Activated CD8-positive, alpha-beta memory T cell treated with anti-CD3 and anti-CD28 coated beads for 36 hours (primary cell): ENCODE measurements around the gene RAB6B. TPM values are rescaled to one million over a fixed set of nuclear protein-coding genes. Genes with fewer than 3 reads are reported as not detected.

Experiments
- CTCF ChIA-PET: fragments of 350-600 bp; sonication (Branson Sonifier 250); formaldehyde crosslinking; loops from one replicate; lab custom pipeline; 2021; ENCODE audit warnings: antibody characterized with exemption; lab: Charles Lee
- POLR2A ChIA-PET: fragments of 350-600 bp; sonication (Branson Sonifier 250); formaldehyde crosslinking; loops from one replicate; lab custom pipeline; 2021; ENCODE audit warnings: antibody characterized with exemption; lab: Charles Lee
- total RNA-seq, 2 experiments: library from RNA; stranded (reverse); gene quantifications; one replicate each; pipeline ENCODE4 v1.2.3, GENCODE V29; 2021

Gene RAB6B
- total RNA-seq, 2 experiments from 2014 or later: 0.42 to 0.57 TPM

DNA sequence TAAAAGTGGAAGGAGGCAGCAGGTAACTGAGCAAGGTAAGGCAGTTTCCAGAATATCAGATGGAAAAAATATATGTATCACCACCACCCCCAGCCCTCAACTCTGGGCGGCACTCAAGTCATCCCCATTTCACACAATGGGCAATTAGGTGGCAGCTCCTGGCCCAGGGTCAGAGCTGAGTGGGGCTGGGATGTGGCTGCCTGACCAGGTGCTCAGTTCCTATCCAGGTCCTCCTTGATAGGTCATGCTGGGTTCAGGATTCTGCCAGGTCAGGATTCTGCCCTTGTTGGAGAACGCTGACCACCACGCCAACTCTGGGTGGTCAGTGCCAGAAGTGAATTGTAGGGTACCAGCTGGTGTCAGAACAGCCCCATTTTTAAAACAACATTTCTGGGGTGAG is 29.5 kb downstream of the RAB6B start:
- CTCF ChIA-PET: no interaction called here
- POLR2A ChIA-PET: no interaction called here

DNA sequence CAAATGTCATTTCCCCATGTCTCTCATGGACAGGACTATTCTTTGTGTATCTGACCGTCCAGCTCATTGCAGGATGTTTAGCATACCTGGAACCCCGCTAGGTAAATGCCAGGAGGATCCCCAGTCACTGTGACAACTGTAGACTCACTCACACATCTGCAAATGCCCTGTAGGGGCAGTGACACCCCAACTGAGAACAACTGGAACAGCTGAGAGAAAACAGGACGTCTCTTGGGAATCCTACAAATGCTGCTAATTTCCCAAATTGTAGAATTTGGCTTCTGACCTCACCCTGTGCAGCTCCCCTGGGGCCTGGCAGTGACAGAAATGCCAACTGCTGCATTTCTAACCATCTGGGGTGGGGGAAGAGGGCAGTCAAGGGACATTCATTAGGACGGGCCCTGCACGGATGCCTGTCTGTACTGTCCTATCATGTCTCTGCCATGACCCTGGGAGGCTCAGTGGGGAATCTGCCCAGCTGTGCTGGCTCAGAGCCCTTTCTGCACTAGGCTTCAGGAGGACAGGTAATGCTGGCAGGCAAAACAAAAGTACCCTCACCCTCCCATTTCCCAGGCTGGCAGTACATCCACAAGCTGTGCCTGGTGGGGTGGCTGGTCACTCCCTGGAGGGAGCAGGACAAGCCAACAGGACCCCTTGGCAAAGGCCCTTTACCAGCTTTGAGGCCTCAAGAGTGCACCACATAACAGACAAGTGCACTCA is 30.4 kb downstream of the RAB6B start:
- ChIA-PET CTCF (no interaction called here), POLR2A (no interaction called here)

DNA sequence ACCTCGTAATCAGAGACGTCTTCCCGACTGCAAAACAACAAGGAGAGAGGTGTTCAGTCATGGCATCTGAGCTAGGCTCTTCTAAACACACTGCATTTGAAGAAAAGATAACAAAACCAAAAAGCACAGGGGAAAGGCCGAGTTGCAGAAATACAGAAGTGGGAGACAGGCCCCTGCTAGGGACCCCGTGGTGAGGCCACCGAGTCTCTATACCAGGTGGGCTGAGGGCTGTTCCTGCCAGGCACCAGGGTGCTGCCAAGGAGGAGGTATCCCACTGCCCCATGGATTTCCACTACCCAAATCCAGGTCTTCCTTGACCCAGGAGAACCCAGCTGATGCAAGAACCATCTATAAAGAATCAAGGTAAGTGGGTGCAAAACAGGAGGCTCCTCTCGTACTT is 31.1 kb downstream of the RAB6B start:
- ChIA-PET CTCF (no interaction called here), POLR2A (no interaction called here)

DNA sequence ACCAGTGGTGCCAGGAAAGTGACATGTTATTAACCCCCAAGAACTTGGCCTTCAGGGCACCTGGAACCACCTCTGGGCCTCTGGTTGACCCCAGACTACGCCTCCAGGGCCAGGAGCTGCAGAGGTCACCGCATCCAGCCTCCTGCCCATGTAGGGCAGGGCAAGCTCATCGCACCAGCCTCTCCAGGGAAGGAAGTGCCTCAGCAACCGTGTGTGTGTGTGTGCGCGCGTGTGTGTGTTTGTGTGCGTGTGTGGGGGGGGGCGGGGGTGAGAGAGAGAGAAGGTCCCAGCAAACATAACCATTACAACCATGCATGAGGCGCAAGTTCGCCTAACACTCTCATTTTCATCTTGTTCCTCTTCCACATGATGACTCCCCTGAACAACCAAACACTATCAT is 31.8 kb downstream of the RAB6B start:
- POLR2A ChIA-PET: no interaction called here
- CTCF ChIA-PET: no interaction called here

DNA sequence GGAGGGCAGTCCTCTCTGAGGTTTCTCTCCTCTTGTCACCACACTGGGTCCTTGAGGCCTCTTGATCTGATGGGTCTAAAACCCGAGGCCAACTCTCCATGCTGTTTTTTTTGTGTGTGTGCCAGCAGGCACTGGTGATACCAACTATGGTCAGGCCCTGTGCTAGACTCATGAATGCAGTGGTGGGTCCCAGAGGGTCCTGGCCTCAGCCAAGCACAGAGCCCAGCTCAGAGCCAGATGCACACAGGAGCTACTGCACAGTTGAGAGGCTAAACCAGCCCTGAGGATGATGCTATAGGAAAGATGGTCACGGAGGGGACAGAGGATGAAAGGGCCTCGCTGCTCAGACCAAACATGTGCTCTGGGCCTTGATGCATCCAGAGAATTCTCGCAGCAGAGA is 33.5 kb downstream of the RAB6B start:
- CTCF ChIA-PET: no interaction called here
- POLR2A ChIA-PET: no interaction called here

DNA sequence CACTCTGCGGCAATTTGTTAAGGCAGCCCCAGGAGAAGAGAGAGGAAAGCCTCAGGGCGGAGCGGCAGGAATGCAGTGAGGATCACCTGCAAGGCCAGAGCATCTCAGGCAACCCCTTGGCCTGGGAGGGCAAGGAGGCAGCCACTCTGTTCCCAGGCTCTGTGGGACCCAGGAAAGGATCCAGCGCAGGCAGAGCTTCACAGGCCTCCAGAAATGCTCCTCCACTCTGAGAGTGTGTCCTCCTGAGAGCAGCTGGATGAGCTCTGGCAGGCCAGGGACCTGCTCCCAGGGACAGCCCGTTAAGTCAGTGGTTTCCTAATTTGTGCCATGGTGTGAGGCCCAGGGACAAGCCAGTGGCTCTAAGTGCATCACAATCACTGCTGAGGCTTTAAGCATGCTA is 35.2 kb downstream of the RAB6B start:
- CTCF ChIA-PET: no interaction called here

DNA sequence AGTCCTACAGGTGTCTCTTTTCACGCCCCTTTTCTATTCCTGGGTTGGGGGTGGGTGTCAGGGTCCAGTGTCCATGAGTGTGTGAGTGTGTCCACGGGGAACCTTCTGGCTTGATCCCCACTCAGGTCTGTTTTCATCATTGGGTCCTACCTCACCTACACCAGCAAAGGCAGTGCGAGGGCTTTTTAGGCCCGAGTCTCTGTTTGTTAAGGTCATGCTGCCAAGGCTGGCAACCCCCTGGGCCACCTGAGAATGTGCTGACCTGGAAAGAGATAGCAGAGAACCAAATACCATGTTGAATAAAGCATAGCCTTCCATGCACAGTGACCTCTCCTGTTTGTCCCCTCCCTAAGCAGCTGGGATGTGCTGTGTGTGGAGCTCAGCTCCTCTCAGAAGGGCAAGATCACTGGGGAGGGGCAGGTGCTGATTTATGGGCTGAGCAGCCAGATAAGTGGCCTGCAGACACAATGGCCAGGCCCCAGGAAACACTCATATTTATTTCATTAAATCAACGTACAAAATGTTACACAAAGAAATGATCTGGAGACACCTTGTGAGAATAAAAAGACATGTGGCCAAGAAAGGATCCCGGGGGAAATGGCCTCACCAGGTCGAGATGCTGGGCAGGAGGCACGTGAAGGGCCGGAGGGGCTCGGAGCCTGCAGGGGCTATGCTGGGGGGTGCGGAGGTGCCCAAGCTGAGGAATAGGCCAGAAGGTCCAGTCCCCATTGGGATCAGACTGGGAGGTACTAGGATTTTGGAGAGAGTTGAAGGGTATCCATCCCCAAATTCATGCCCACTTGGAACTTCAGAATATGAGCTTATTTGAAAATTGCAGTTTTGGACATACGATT is 36.1 kb downstream of the RAB6B start:
- ChIA-PET POLR2A (no interaction called here), CTCF (no interaction called here)

More for the DNA sequence above, 35.2 kb downstream of the RAB6B start:
- POLR2A ChIA-PET: no interaction called here

DNA sequence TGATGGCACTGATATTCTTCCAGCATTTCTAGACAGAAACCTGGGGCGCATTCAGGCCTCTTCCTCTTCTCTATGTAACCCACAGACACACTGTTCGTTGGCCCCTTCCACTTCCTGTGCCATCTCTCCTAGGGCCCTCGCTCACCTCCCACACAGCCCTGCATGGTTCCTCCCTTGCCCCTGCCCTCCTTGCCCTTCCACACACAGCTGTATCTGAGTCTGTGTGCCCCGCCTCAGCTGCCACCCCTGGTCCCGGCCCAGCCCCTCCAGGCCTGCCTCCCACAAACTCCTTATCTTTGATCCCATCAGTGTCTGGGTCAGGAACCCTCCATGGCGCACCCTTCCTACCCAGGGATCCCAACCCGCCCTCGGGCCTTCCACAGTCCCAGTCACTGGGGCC is 37.9 kb downstream of the RAB6B start:
- ChIA-PET POLR2A (no interaction called here), CTCF (no interaction called here)

DNA sequence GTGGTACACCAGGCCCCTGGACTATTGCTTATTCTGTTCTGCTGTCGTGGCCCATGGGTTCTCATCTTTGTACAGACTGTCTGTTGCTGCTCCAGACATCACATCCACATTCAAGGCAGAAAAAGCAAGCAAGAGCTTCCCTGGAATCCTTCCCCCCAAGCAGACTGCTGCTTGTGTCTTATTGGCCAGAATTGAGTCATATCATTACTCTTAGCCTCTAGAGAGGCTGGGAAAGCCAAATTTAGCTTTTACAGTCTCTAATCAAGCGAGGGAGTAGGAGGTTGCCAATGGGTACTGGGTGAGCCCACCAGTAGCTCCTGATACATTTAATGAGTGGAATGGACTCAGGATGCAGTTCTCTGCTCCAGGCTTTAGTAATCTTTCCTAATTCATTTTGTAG is 39.4 kb downstream of the RAB6B start:
- ChIA-PET POLR2A (no interaction called here), CTCF (no interaction called here)

DNA sequence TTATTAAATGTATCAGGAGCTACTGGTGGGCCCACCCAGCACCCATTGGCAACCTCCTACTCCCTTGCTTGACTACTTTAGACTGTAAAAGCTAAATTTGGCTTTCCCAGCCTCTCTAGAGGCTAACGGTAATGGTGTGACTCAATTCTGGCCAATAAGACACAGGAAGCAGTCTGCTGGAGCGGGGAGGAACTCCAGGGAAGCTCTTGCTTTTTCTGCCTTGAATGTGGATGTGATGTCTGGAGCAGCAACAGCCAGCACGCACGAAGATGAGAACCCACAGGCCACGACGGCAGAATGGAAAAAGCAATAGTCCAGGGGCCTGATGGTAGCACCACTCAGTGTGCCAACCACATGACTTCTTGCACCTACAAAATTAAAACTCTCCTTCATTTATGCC is 39.9 kb downstream of the RAB6B start:
- POLR2A ChIA-PET: no interaction called here
- CTCF ChIA-PET: no interaction called here

DNA sequence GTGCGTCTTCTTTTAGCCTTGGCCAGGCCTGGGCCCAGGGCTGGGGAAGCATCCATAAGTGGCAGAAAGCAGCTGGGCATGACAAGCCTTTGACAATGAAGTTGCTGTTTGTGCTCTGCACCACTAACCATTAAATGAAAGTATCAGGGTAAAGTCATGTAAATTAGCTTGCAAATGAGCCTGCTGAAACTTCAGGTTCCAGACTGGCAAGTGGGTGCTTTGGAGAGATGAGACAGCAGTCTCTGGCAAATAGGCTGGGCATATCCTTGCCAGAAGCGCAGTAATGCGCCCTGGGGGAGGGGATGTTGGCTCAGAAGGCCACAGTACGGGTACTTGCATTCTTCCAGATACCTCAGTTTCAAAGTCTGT is 40.7 kb downstream of the RAB6B start:
- POLR2A ChIA-PET: no interaction called here
- CTCF ChIA-PET: no interaction called here

DNA sequence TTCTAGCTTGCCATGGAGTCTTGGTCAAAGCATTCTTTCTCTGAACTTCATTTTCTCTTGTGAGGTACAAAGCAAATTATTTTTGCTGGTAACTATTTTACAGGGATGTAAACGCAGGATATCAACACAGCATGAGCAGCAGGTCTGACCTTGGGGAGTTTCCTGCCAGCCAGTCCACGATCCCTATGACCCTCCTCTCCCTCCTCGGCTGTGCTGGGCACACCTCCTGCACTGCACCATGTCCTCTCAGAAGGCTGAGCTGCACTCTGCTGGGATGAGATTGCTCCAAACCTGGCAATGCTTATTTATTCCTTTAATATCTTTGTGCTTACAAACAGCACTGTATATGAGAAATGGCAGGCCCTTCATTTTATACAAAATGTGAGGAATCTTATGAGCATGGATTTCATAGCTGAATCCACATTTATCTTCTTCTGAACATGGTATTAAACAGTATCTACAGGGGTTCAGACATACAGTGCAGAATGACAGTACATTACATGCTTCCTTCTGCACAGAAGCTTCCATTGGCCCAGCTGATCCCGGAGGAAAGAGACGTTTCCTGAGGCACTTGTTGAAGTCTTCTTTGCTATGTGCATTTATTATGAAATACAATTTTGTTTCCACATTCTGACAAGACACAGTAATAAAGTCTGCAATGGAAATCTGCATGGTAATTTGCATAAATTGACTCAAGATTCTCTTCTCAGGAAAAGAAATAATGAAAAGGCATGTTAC is 41.2 kb downstream of the RAB6B start:
- POLR2A ChIA-PET: no interaction called here

DNA sequence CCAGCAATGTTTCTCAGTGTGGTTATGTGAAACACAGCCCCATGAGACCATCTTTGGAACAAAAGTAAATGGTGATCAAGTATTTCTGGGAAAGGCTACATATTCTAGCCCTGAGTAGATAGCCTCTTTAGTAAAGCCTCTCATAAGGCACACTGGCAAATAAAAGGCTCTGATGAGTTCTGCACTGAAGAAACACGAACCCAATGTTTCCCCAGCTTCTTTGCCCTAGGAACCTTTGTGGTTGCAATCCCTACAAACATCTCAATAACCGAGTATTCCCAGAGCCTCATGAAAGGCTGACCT is 41.8 kb downstream of the RAB6B start:
- ChIA-PET POLR2A (no interaction called here), CTCF (no interaction called here)

More for the DNA sequence above, 41.2 kb downstream of the RAB6B start:
- CTCF ChIA-PET: no interaction called here

DNA sequence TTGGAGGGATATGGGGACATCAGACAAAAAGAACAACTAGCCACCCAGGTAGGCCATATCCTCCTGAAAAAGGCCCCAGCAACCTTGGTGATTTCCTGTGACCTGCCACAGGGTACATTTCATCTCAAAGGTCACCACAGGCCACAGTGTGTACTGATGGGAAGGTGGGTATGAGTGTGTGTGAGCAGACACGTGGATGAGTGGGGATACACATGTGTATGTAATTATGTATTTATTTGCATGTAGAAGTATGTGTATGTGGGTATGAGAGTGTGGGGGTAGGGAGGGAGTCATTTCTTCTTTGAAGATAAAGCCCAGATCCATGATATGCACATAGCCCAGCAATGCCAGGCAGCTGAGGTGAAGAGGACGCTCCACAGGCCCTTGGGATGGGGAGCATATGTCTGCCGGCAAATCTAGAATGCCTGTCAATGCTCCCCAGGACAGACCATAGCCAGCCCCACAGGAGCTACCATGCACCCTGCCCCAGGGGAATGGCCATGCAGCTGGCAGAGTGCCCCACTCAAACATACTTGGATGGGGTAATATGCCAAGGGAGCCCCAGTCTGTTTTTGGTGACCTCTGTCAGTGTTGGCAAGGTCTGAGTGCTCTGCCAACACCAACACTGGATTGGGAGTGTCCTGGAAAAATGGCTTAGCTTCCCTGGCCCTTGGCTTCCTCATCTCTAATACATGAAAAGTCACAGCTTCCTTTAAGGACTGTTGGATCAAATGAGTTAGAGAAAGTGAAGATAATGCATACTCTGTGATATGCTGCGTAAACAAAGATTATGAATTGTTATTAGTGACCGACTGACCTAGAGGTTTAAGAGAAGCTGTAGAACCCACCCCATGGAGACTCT is 42.4 kb downstream of the RAB6B start:
- ChIA-PET CTCF (interaction anchor here (0.7 kb wide), 1 partner anchor 19 kb away, joined by 3 read pairs; no protein-coding TSS in a partner anchor), POLR2A (no interaction called here)

DNA sequence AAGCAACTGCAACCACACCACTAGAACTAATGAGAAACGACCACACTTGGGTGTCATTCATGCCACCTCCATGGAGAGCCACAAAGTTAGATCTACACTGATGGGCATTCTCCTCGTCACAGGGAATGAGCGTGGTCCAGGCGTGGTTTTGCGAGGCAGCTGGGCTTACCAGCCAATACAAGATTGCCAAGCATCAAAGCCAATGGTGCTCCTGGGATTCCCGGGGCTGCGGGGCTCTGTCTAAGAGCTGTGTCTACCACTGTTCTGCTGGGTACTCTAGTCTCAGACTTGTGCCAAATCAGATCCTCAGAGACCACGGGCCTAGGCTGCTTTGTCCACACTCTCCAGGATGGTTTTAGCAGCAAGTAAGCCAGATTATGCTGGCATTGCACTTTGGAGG is 43.8 kb downstream of the RAB6B start:
- CTCF ChIA-PET: interaction anchor here (0.6 kb wide), 1 partner anchor 196 kb away, joined by 4 read pairs; no protein-coding TSS in a partner anchor
- POLR2A ChIA-PET: no interaction called here

DNA sequence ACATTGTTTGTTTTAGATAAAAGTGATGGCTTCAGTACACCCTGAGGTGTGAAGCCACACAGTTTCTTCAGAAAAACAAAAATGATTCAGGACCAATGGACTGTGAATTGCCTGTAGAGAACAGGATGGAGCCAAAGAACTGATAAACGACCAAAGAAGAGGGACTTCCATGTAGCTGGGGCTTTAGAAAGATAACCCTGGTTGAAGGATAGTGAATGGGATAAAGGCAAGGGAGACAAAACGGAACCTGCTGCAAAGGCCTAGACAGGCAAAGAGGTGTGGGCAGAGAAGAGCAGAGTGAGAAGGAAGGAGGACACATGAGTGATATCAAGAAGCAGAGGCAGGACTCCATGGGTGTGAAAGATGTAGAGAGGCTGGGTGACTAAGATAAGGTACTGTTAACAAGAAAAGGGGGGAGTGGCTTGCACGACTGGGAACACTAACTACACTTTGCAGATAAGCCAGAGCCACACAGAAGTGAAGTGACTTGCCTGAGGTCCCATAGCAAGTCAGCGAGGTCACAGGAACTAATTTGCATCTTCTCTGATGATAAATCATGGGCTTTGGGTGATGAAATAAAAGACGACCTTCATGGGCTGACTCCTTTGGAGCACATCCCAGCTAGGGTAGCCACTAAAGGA is 44.3 kb downstream of the RAB6B start:
- POLR2A ChIA-PET: no interaction called here
- CTCF ChIA-PET: interaction anchor here (0.6 kb wide), 1 partner anchor 196 kb away, joined by 4 read pairs; no protein-coding TSS in a partner anchor

DNA sequence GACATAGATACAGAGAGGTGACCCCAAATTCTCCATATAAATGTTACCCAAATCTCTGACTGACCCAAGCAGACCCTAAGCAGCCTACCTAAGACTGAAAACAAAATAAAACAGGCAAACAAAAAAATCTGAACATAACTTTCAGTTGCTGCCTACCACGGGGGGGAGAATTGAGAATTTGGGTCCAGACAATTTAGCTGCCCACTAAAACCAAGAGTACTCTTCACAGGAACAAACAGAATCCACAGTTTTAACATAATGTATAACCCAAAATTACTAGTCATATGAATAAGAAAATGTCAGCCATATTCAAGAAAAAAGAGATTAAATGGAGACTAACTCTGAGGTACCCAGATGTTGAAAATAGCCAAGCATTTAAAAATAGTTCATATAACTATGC is 45.6 kb downstream of the RAB6B start:
- CTCF ChIA-PET: no interaction called here
- POLR2A ChIA-PET: no interaction called here

DNA sequence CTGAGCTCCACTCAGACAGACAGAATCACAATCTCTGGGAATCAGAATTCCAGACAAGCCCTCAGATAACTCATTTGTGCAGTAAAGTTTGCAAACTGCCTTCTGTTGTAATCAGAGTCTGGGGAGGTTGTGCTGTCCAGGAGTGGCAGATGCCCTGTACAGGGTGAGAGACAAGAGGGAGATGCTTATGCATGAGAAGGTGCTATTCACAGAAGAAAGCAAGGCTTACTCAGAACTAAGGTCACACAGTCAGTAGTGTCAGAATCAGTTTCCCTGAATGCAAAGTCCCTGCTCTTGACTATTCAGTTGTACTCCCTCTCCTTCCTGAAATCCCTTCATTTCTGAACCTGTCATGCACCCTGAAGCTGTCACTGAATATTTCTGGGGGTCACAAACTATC is 46.3 kb downstream of the RAB6B start:
- ChIA-PET CTCF (no interaction called here), POLR2A (no interaction called here)

DNA sequence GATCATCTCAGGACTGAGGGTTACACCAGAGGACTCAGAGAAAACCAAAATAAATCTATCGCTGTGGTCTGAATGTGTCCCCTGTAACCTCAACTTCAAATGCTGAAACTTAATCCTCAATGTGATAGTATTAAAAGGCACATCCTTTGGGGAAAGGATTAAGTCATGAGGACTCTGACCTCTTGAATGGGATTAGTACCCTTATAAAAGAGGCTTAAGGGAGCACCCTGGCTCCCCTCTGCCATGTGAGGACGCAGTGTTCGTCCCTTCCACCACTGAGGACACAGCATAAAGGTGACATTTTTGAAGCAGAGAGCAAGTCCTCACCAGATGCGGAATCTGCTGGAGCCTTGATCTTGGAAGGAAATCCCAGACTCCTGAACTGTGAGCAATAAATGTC is 50.6 kb downstream of the RAB6B start:
- POLR2A ChIA-PET: no interaction called here
- CTCF ChIA-PET: interaction anchor here (1.4 kb wide), 1 partner anchor 25 kb away, joined by 3 read pairs; no protein-coding TSS in a partner anchor
